IPS-15b (cell line): ENCODE data around the gene EPS15.

Experiments
- H3K27me3 ChIP-seq: one replicate; pipeline ENCODE4 v1.6.1; 2013; ENCODE audit warnings: low read length; ENCODE audit not compliant: control insufficient read depth, insufficient read depth
- H3K36me3 ChIP-seq: one replicate; pipeline ENCODE4 v1.6.1; 2013; ENCODE audit warnings: low read length; ENCODE audit not compliant: control insufficient read depth, insufficient read depth
- H3K4me1 ChIP-seq: one replicate; pipeline ENCODE4 v1.6.1; 2013; ENCODE audit warnings: mild to moderate bottlenecking, low read length; ENCODE audit not compliant: control insufficient read depth, insufficient read depth
- H3K4me3 ChIP-seq: one replicate; pipeline ENCODE4 v1.5.1; 2013; ENCODE audit warnings: low read depth, low read length
- H3K9ac ChIP-seq: one replicate; pipeline ENCODE4 v1.6.1; 2013; ENCODE audit warnings: low read depth, mild to moderate bottlenecking, low read length
- H3K9me3 ChIP-seq: one replicate; pipeline ENCODE4 v1.6.1; 2013; ENCODE audit warnings: mild to moderate bottlenecking, low read length; ENCODE audit not compliant: control insufficient read depth, insufficient read depth

EPS15 gene

DNA sequence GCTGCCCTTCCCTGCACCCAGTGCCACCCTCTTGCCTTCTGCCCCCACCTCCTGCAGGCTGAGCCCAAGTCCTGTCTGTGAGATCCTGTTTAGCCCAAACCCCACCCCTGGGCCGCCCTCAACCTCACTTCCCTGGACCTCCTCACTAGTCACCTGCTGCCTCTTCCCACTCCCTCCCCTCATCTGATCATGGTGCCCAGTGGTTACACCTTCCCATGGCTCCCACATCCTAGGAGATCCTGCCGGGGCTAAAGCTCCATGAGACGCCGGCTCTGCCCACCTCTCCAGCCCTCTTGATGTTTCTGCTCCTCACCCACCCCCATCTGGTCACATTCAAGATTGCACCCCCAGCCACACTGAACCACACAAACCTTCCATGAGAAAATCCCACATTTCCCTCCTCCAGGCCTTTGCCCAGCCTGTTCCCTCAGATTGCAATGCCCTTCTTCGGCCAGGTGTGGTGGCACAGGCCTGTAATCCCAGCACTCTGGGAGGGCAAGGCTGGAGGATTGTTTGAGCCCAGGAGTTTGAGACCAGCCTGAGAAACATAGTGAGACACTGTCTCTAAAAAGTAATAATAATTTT, 205.7 kb downstream of the EPS15 start:
- no peaks in the 10 kb centered on the region for H3K4me1 ChIP-seq
- H3K4me3 ChIP-seq: no peak overlapping the region
- no peaks in the 10 kb centered on the region for H3K27me3 ChIP-seq
- H3K36me3 ChIP-seq: no peaks in the 10 kb centered on the region
- no peak overlapping the region for H3K9ac ChIP-seq
- no peaks in the 10 kb centered on the region for H3K9me3 ChIP-seq

DNA sequence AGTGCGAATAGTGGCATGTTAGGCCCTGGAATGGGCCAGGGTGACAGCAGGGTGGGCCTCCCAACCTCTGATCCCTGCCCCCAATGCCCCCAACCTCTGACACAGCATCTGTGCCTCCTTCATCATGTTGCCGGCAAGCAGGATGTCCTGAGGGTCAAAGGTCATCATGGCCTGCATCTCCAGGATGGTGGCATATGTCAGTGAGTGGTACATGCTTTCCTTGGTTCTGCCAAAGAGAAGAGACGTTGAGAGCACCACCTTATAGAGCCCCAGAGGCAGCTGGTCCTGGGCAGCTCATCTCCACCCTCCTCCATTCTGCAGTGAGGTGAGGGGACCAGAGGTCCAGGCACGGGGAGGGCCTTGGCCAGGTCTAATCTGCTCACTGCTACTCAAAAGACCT, 206.3 kb downstream of the EPS15 start:
- Histone ChIP-seq H3K9me3 (no peaks in the 10 kb centered on the region), H3K9ac (no peak overlapping the region), H3K27me3 (no peaks in the 10 kb centered on the region), H3K4me3 (no peak overlapping the region), H3K4me1 (no peaks in the 10 kb centered on the region), H3K36me3 (no peaks in the 10 kb centered on the region)

DNA sequence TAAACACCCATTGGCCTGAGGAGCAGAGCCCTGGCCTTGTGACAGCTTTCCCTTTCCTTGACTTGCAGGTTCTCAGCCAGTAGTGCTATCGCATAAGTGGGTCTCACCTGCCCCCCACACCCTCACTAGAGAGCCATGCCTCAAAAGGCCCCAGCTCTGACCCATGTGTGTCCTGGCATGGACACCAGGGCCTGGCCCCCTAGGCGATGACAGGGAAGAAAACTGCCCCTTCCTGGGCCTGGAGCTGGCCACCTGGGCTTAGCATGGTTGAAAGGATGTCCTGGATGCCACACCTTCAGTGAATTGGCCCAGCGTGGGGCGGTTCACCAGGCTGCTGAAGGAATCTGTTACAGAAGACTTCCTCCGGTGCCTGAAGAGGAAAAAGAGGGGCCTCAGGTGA, 207.2 kb downstream of the EPS15 start:
- no peaks in the 10 kb centered on the region for H3K27me3 ChIP-seq
- H3K9me3 ChIP-seq: no peaks in the 10 kb centered on the region
- no peak overlapping the region for H3K4me3 ChIP-seq
- no peaks in the 10 kb centered on the region for H3K36me3 ChIP-seq
- H3K4me1 ChIP-seq: no peaks in the 10 kb centered on the region
- H3K9ac ChIP-seq: no peak overlapping the region

DNA sequence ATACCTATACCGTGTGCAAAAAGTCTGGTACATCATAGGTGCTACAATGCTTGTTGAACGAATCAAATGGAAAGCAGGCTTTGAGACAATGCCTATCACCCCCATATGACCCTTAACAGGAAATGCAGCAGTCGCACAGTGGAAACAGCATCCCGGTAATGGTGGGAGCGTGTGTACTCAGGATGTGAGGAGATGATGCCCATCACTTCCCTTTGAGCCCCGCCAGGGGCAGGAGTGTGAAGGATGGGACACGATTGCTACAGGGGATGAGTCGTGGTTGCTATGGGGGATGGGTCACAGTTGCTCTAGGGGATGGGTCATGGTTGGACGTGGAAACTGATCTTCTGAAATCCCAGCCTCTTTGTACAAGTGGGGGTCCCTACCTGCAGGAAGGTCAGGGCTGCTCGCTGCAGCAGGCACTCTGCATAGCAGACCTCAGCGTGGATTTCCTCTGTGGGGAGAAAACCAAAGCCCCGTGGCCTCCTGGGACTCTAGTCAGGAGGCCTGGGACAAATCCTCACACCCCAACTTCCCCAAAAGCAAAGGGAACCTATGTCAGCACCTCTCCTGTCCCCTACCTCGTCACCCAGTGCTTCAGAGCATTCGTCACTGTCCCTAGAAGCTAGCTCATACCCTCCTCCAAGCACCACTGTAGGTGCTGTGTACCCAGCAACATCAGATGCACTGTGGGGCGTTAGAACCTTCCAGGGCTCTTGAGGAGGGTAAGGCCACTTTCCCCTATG, 208.0 kb downstream of the EPS15 start:
- H3K4me3 ChIP-seq: no peak overlapping the region
- no peak overlapping the region for H3K9ac ChIP-seq
- H3K27me3 ChIP-seq: no peaks in the 10 kb centered on the region
- no peaks in the 10 kb centered on the region for H3K9me3 ChIP-seq
- H3K36me3 ChIP-seq: no peaks in the 10 kb centered on the region
- H3K4me1 ChIP-seq: no peaks in the 10 kb centered on the region

DNA sequence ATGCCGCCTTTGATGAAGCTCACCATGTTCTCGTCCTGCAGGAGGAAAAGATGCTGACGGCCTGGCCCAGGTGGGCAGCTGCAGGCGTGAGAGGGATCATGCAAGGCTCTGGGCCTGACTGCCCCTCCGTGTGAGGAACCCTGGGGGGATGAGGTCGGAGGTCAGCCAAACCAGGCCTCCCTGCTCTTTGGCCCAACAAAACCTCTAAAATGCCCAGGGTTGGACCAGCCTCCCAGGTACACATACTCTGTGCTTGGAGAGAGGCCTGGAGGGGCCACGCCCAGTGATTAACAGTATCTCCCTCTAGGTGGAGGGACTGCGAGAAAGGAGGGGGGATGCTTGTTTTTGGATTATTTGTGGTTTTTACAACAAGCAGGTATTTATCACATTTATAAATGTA, 209.8 kb downstream of the EPS15 start:
- Histone ChIP-seq H3K9me3 (no peaks in the 10 kb centered on the region), H3K9ac (no peak overlapping the region), H3K4me1 (no peaks in the 10 kb centered on the region), H3K36me3 (no peaks in the 10 kb centered on the region), H3K27me3 (no peaks in the 10 kb centered on the region), H3K4me3 (no peak overlapping the region)

DNA sequence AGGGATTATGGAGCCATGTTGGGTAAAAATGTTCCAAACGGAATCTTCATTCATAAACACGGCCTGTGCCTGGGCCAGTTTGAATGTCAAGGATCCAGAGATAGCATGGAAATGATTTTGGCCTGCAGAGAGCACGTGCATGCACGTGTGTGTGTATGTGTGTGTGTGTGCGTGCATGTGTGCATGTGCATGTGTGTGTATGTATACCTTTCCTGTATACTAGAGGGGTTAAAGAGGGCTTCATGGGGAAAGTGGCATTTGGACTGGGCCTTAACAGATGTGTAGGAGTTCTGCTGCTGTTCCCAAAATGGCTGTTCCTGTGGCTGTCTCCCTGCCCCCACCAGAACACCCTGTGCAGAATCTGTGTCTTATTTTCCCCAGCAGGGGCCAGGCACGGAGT, 210.4 kb downstream of the EPS15 start:
- no peaks in the 10 kb centered on the region for H3K4me1 ChIP-seq
- no peak overlapping the region for H3K4me3 ChIP-seq
- H3K9me3 ChIP-seq: no peaks in the 10 kb centered on the region
- no peak overlapping the region for H3K9ac ChIP-seq
- H3K36me3 ChIP-seq: no peaks in the 10 kb centered on the region
- H3K27me3 ChIP-seq: no peaks in the 10 kb centered on the region

DNA sequence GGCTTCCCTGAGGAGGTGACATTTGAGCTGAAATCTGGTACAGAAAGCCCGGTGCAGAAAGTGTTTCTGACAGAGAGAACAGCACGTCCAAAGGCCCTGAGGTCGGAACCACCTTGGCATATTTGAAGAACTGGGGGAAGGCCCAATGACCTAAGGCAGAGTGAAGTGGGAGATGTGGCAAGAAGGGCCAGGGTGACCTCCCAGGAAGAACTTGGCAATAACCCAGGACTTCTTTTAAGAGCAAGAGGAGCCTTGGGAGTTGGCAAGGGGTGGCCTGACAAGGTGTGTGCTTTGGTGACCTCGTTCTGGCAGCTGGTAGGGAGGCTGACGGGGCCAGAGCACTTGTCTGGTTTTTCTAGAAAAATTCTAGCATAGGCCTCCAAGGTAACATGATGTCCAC, 212.1 kb downstream of the EPS15 start:
- no peak overlapping the region for H3K9ac ChIP-seq
- no peaks in the 10 kb centered on the region for H3K9me3 ChIP-seq
- H3K36me3 ChIP-seq: no peaks in the 10 kb centered on the region
- H3K4me1 ChIP-seq: no peaks in the 10 kb centered on the region
- no peak overlapping the region for H3K4me3 ChIP-seq
- no peaks in the 10 kb centered on the region for H3K27me3 ChIP-seq

DNA sequence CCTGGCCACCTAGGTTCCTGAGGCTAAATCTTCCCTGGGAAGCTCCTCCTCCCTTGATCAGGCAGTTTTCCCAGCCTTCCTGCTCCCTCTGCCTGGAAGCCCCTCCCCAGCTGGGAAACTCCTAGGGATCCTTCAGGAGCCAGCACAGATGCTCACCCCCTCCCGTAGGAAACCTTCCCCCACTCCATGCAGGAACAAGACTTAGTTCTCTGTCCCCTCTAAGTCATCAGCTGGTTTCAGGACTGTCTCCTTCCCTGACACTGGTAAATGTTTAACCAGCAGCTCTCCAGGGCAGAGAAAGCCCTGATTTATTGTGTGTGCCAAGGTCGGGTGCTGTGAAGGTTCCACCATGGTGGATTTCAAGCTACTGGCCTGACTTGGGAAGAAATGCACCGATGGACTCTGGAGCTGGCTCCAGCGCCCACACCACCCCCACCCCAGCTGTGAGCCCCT, 213.7 kb downstream of the EPS15 start:
- no peaks in the 10 kb centered on the region for H3K27me3 ChIP-seq
- no peaks in the 10 kb centered on the region for H3K9me3 ChIP-seq
- H3K4me3 ChIP-seq: no peak overlapping the region
- H3K4me1 ChIP-seq: no peaks in the 10 kb centered on the region
- no peaks in the 10 kb centered on the region for H3K36me3 ChIP-seq
- H3K9ac ChIP-seq: no peak overlapping the region

DNA sequence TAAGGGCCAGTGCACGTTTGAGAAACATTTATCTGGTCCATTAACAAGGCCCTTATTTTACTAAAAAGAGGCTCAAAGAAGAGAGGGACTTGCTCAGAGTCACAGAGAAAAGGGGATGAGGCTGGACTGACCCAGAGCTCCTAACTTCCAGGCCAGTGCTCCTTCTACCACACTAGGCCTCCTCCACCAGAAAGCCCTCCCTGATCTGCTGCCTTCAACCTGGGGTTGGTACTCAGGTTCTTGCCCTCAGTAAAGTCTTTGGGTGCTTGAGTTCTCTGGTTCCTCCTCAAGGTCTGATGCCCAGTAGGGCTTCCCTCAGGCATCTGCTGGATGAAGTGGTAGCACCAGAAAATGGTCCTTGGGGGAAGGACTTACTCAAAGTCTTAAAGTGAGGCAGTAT, 214.7 kb downstream of the EPS15 start:
- no peaks in the 10 kb centered on the region for H3K9me3 ChIP-seq
- no peak overlapping the region for H3K9ac ChIP-seq
- no peaks in the 10 kb centered on the region for H3K4me1 ChIP-seq
- no peaks in the 10 kb centered on the region for H3K36me3 ChIP-seq
- H3K27me3 ChIP-seq: no peaks in the 10 kb centered on the region
- H3K4me3 ChIP-seq: no peak overlapping the region
